MM.1S (cell line): ENCODE results near the gene SPIRE2.

Experiments used
- DNase-seq: peaks from one replicate; pipeline ENCODE4 v3.0.0-alpha.2; 2015
- H2AFZ ChIP-seq: fragments of 300-600 bp; sonication (generic); 2 replicates; pipeline ENCODE4 v1.6.0; 2016; ENCODE audit warnings: antibody characterized with exemption, low read length
- H3F3A ChIP-seq: fragments of 300-600 bp; sonication (generic); 2 replicates; pipeline ENCODE4 v1.6.1; 2016; ENCODE audit warnings: mild to moderate bottlenecking, antibody characterized with exemption, low read length, moderate library complexity, mixed read lengths; ENCODE audit not compliant: insufficient read depth
- H3K27ac ChIP-seq: fragments of 300-600 bp; sonication (generic); 2 replicates; pipeline ENCODE4 v1.5.1; 2016; ENCODE audit warnings: mild to moderate bottlenecking, low read length
- H3K27me3 ChIP-seq: fragments of 300-600 bp; sonication (generic); replicated peaks from 2 replicates; pipeline ENCODE4 v1.6.0; 2016; ENCODE audit warnings: low read length; ENCODE audit not compliant: insufficient read depth
- H3K36me3 ChIP-seq: fragments of 300-600 bp; sonication (generic); replicated peaks from 2 replicates; pipeline ENCODE4 v1.6.1; 2016; ENCODE audit warnings: mild to moderate bottlenecking, low read length, mixed read lengths; ENCODE audit not compliant: insufficient read depth
- H3K4me1 ChIP-seq: fragments of 300-600 bp; sonication (generic); 2 replicates; pipeline ENCODE4 v1.6.1; 2016; ENCODE audit warnings: low read length, mixed read lengths
- H3K4me2 ChIP-seq: fragments of 300-600 bp; sonication (generic); 2 replicates; pipeline ENCODE4 v1.6.0; 2016; ENCODE audit warnings: low read depth, low read length
- H3K4me3 ChIP-seq: fragments of 300-600 bp; sonication (generic); 2 replicates; pipeline ENCODE4 v1.5.1; 2016; ENCODE audit warnings: low read length, mixed read lengths
- H3K79me2 ChIP-seq: fragments of 300-600 bp; sonication (generic); 2 replicates; pipeline ENCODE4 v1.6.1; 2016; ENCODE audit warnings: mixed run types, low read length, mixed read lengths
- H3K9ac ChIP-seq: fragments of 300-600 bp; sonication (generic); 2 replicates; pipeline ENCODE4 v1.6.1; 2016; ENCODE audit warnings: low read length, mixed read lengths
- H3K9me2 ChIP-seq: fragments of 300-600 bp; sonication (generic); replicated peaks from 2 replicates; pipeline ENCODE4 v1.6.1; 2016; ENCODE audit warnings: mild to moderate bottlenecking, low read length, mixed read lengths; ENCODE audit not compliant: insufficient read depth
- H3K9me3 ChIP-seq: fragments of 300-600 bp; sonication (generic); replicated peaks from 2 replicates; pipeline ENCODE4 v1.6.1; 2016; ENCODE audit warnings: mild to moderate bottlenecking, low read length, mixed read lengths; ENCODE audit not compliant: insufficient read depth
- H4K20me1 ChIP-seq: fragments of 300-600 bp; sonication (generic); 2 replicates; pipeline ENCODE4 v1.6.1; 2016; ENCODE audit warnings: mild to moderate bottlenecking, low read length, moderate library complexity, mixed read lengths; ENCODE audit not compliant: insufficient read depth
- CTCF ChIP-seq: fragments of 300-600 bp; sonication (generic); IDR thresholded peaks from 2 replicates; pipeline ENCODE4 v1.5.1; 2016; ENCODE audit warnings: antibody characterized with exemption, low read length, mixed read lengths
- EZH2 ChIP-seq: fragments of 300-600 bp; sonication (generic); optimal IDR thresholded peaks from 2 replicates; pipeline ENCODE3; 2017; ENCODE audit warnings: low read depth, mild to moderate bottlenecking, antibody characterized with exemption, low read length, mixed read lengths
- EZH2phosphoT487 ChIP-seq: fragments of 300-600 bp; sonication (generic); IDR thresholded peaks from 2 replicates; pipeline ENCODE4 v1.6.1; 2018; ENCODE audit warnings: antibody characterized with exemption, low read length

The SPIRE2 gene

GRCh38 chr16:89917773-89918452, 89.6 kb downstream of the SPIRE2 start:
- Histone ChIP-seq H3K4me2 (peak overlapping the region; percentile 95), H3K36me3 (no peaks in the 10 kb centered on the region), H3K27me3 (peaks cover 16% of the 10 kb centered on the region), H3K9me3 (no peaks in the 10 kb centered on the region), H2AFZ (peak overlapping the region; percentile 42; the same call in 1 of the 2 replicates), H3K9me2 (no peaks in the 10 kb centered on the region), H3K9ac (peak overlapping the region; percentile 37; the same call in 1 of the 2 replicates), H3K4me3 (peak overlapping the region; percentile 52), H3F3A (peaks cover 7% of the 10 kb centered on the region), H3K4me1 (peaks cover 6% of the 10 kb centered on the region; the same call in 1 of the 2 replicates), H4K20me1 (no peaks in the 10 kb centered on the region), H3K27ac (peak overlapping the region; percentile 63; the same call in 1 of the 2 replicates), H3K79me2 (no peaks in the 10 kb centered on the region)
- no peak for TF ChIP-seq EZH2
- no peak for TF ChIP-seq CTCF
- no peak for TF ChIP-seq EZH2phosphoT487
- peak; percentile 87 for DNase-seq

GRCh38 chr16:89918453-89919347, 90.4 kb downstream of the SPIRE2 start, which contains the start of gene MC1R:
Gene MC1R (plus strand): TSS chr16:89918862. CDS start chr16:89919259, 397 bp downstream.
- H3K9me2 ChIP-seq: no peaks in the 10 kb centered on the region
- H2AFZ ChIP-seq: peak within 1 kb of the TSS; percentile 42; the same call in 1 of the 2 replicates
- H3F3A ChIP-seq: peaks cover 7% of the 10 kb centered on the region
- peak; percentile 19 for DNase-seq
- peaks cover 18% of the 10 kb centered on the region for H3K27me3 ChIP-seq
- peak within 1 kb of the TSS; percentile 63; the same call in 1 of the 2 replicates for H3K27ac ChIP-seq
- H3K4me1 ChIP-seq: peaks cover 6% of the 10 kb centered on the region; the same call in 1 of the 2 replicates
- peak; percentile 30 for TF ChIP-seq CTCF
- no peak for TF ChIP-seq EZH2
- TF ChIP-seq EZH2phosphoT487: no peak
- no peaks in the 10 kb centered on the region for H3K79me2 ChIP-seq
- H3K9ac ChIP-seq: peak within 1 kb of the TSS; percentile 37; the same call in 1 of the 2 replicates
- H3K36me3 ChIP-seq: no peaks in the 10 kb centered on the region
- no peaks in the 10 kb centered on the region for H3K9me3 ChIP-seq
- peak within 1 kb of the TSS; percentile 52 for H3K4me3 ChIP-seq
- peak within 1 kb of the TSS; percentile 95 for H3K4me2 ChIP-seq
- no peaks in the 10 kb centered on the region for H4K20me1 ChIP-seq

- no peak overlapping the region for H3K4me3 ChIP-seq
- H3K4me1 ChIP-seq: peaks cover 6% of the 10 kb centered on the region; the same call in 1 of the 2 replicates
- peaks cover 7% of the 10 kb centered on the region for H3F3A ChIP-seq
- H3K27me3 ChIP-seq: peaks cover 23% of the 10 kb centered on the region
- no peaks in the 10 kb centered on the region for H3K9me2 ChIP-seq
- no peak overlapping the region for H3K27ac ChIP-seq
- no peaks in the 10 kb centered on the region for H4K20me1 ChIP-seq
- H3K79me2 ChIP-seq: no peaks in the 10 kb centered on the region
- no peak overlapping the region for H3K9ac ChIP-seq
- no peak for DNase-seq
- H3K4me2 ChIP-seq: no peak overlapping the region
- no peaks in the 10 kb centered on the region for H3K36me3 ChIP-seq
- TF ChIP-seq EZH2phosphoT487 (no peak), CTCF (no peak), EZH2 (no peak)
- H2AFZ ChIP-seq: no peak overlapping the region
- H3K9me3 ChIP-seq: no peaks in the 10 kb centered on the region
Measured at GRCh38 chr16:89919535-89920406, 91.5 kb downstream of the SPIRE2 start.
